Skin epidermis (tissue), 12 donors: Measurements from ENCODE around the gene JAM3.
A peak's percentile ranks its signal among the peaks of the same experiment; 100 is the strongest.

ENCODE experiments used
- H3K27ac ChIP-seq, 21 experiments: fragments of 200-600 bp; sonication (generic) in 11 of 21; one replicate each; pipeline ENCODE4 v1.5.0; 2020; ENCODE audit warnings: mild to moderate bottlenecking in 3 of 21, inconsistent platforms in 2 of 21, moderate library complexity in 2 of 21
- H3K4me3 ChIP-seq, 7 experiments: fragments of 200-600 bp; sonication (generic) in 2 of 7; one replicate each; pipeline ENCODE4 v1.5.0; 2020; ENCODE audit warnings: inconsistent platforms in 2 of 7, mild to moderate bottlenecking in 2 of 7, moderate library complexity in 1 of 7

Gene JAM3

DNA sequence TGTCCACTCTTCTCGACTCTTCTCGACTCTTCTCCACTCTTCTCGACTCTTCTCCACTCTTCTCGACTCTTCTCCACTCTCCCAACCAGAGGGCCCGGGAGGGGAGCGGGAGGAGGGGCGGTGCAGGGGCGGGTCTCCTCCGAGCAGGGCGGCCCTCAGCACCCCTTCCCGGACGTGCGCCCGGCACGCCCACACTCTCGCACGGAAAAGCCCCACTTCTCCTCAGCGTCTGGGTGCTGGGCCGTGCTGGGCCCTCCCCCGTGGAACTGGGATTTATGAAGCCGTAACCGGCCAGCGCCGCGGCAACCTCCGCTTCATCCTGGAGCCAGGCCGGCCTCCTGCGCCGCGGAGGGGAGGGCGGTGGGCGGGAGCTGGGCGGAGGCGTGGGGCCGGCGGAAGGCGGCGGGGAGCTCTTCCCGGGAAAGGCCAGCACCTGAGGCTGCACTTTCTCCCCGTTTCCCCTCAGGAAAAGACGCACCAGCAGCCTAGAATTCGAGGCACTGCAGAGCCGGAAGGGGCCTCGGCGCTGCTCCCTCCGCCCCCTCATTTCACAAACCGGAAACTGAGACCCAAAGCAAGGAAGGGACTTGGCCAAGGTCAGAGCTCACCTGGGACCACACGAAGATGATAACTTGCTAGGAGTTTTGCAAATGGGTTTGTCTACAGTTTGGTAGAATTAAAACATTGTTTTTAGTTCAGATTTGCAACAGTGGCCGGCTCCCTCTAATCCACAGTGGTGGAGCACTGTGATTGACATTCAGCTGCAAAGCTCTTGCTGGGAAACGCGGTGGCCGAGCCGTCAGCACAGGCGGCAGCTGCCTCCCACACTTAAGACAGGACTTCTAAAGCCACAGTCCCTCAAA lies 31.6 kb upstream of the JAM3 start:
- Histone ChIP-seq H3K4me3 (peak overlapping the region; percentile 50 to 59 (median 52)), H3K27ac (peak overlapping the region; percentile 55 to 95 (median 88))

DNA sequence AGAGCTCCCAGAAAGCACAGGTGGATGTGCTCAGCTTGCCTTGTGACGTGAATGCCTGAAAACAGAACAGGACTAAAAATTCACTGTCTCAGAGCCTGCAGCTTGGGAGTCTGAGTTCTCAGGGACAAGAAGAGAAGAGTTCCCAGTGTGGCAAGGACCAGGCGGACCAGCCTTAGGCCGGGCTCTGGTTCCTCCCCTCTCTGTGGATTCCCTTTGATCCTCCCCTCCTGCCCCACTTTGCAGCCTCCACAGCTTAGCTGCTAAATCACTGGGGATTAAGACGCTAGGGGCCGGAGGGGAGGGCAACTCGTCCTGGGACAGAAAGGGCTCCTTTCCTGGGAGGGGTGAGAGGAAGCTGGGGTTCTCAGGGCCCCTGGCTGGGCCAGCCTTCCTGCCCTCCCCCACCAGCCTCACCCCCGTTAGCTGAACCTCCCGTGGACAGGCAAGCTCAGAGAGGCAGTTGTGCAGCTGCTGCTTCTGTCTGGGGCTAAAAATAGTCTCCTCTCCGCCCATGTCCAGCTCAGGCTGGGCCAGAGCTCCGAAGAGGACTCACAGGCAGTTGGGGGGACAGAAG lies 29.9 kb upstream of the JAM3 start:
- H3K27ac ChIP-seq: peak overlapping the region in 4 of 21 experiments; percentile 3 to 34 (median 20)
- no peak overlapping the region for H3K4me3 ChIP-seq

DNA sequence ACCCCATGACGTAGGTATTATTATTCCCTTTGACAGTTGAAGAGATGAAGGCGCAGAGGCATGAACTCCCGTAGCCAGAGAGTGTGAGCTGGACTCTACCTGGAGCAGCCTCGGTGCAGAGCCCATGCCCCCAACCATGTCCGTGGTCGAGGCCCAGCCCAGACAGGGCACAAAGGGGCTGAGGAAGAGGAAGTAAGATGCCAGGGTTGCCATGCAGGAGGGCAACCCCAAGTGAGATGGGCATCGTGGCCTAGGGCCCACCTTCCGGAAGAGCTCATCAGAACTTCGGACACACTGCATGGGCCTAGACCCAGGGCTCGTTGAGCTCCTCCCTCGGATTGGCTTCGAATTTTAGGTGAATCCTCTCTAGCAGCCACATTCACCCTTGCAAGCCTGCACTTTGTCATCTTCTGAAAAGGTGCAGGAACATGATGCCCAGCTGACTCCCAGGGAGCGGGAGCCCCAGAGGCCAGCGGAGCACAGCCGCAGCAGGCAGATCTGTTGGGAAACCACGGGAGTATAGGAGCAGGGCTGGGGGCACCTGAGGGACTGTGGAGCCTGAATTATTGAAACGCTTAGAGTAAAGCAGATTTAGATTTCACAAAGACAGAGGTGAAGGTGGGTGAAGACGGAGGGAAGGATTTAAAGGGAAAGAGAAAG lies 29.0 kb upstream of the JAM3 start:
- H3K4me3 ChIP-seq: no peak overlapping the region
- peak overlapping the region in 2 of 21 experiments; percentile 28 to 34 for H3K27ac ChIP-seq

DNA sequence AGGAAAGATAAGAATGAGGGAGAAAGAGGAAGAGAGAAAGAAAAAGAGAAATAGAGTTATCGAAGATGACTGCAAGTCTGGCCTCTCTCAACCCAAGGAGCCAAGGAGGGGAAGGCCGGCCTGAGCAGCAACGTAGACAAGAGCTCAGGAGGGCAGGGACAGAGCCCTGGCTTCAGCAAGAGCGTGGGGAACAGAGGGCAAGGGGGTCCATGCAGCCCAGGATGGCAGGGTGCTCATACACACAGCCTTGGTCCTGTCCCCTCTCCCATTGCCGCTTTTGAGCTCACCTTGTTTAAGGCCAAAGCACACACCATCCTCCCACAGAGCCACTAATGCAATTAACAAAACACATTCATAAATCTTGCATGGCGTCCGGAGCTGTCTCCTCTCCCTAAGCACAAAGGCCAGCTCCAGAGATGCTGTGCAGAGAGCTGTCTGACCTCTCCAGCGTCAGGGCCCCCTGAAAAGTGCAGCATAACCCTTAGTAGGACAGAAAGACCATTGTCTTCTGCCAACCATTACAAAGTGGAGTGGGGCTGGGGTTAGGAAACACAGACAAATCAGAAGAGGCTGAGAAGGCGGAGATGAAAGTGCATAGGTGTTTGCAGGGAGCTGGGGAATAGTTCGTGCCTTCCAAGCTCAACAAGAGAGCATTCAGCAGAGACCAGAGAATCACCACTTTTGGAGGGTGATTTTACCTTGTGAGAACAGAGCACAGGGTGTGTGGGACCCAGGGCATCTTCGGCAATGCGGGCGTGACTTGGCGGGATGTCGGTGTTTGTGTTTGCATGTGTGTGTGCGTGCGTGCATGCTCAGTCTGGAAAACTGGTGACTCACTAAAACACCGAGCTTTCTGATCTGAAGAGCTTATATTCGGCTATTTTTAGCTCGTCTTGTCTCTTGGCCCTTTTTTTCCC lies 28.2 kb upstream of the JAM3 start:
- Histone ChIP-seq H3K27ac (peak overlapping the region in 6 of 21 experiments; percentile 10 to 64 (median 56)), H3K4me3 (no peak overlapping the region)

DNA sequence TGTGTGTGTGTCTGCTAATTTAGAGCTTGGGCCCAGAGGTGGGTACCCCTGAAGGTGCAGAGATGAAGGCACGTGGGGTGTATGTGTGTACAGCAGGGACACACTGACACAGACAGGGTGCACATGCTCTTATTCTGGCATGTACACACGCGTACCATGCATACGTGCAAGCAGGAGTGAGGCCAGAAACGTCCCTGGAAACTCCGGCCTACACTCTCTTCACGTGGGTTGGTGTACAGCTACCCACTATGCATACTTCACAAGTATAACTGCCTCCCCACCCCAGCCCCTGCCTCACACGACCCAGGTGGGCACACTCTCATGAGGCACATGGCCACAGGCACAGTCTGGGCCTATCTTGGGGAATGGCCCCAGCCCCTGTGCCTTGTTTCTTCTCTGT lies 27.5 kb upstream of the JAM3 start:
- H3K27ac ChIP-seq: peak overlapping the region in 12 of 21 experiments; percentile 10 to 83 (median 58)
- H3K4me3 ChIP-seq: no peak overlapping the region

DNA sequence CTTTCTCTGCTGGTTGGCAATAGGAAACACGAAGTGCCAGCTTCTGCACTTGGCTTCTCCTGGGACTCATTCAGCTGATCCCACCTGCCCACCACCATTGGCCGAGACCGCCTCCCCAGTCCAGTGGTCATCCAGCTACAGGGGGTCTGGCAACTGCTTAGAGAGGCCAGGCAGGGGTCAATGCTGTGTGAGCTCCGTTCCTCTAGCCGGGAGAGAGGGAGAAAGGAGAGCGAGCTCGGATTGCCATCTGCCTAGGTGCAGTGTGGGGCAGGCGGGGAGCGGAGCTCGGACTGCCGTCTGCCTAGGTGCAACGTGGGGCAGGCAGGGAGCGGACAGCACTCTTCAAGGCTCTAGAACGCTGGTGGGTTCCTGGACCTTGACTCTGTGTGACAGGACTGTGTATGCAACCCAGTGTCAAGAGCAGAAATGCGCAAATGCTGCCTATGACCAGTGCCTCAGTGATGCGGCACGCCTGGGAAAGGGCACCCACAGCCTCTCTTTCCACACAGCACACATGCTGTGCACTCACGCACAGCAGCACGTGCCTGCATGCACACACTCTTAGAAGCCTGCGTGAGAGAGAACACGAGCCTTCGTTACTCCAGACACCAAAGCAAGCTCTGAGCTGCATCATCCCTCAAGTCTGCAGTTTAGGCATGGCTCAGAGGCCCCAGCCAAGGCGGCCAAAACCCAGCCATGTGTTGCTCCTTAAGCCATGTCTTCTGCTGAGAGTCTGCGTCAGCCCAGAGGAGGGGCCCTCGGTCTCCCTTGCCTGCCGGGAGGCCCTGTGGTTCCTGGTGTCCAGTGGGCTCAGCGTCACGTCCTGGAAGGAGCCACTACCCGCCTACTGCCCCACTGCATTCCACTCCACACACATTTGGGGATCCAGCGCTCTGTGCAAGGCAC lies 26.8 kb upstream of the JAM3 start:
- H3K4me3 ChIP-seq: no peak overlapping the region
- H3K27ac ChIP-seq: peak overlapping the region in 12 of 21 experiments; percentile 10 to 83 (median 58)

DNA sequence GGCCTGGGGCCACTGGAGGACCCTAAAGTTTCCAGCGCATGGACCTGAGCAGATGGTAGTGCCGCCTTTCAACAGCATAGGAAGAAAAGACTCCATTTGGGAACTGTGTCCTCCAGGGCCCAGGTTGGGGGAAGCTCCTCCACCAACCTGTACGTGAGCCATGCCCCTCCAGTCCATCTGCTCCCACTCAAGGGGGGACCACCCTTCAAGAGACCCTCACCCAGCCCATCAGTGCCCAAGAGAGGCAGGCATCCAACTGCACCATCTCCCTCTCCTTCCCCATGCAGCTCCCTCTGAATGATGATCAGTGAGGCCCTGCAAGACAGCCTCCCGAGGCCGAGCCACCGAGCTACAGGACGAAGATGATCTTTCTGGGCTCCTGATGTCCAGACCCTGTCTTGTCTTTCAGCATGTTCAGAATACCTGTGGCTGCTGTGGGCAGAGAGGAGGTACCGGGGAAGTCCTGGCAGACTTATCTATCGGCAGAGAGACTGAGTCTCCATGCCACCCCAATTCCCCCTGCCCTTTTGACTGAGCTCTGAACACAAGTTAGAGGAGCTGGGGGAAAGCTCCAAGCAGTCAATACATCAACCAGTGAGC lies 25.0 kb upstream of the JAM3 start:
- no peak overlapping the region for H3K4me3 ChIP-seq
- peak overlapping the region in 1 of 21 experiments; percentile 7 for H3K27ac ChIP-seq

DNA sequence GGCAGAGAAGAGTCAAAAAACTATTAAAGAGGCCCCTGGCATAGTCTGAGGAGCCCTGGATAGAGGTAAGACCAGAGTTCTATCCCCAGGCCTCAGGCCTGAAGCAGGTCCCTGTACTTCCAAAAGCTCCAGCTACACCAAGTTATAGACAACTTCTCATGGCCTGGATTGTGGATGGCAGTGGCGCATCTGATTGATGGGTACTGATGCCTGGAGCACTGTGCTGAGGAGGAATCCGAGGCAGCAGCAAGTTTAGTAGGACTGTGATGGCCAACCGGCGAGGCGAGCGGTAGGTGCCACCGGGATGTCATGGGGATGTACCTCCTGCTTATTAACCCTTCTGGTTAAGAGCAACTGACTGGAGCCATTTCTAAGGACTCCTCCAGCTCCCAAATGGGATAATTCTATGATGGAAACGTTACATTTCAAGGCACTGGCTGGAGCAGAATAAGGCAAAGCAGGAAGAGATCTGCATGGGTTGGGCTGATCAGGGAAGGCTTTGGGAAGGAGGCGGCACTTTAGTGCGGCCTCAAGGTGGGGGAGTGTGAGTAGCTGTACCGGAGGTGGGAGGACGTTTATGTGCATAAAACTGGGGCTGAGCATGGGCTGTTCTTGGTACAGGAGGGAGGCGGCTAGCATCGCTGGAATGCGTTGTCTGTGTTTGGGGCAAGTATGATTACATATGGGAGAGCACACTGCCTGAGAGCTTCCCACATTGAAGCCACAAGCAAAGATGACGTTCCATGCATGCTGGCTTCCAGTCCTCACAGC lies 24.2 kb upstream of the JAM3 start:
- no peak overlapping the region for H3K27ac ChIP-seq
- H3K4me3 ChIP-seq: no peak overlapping the region

DNA sequence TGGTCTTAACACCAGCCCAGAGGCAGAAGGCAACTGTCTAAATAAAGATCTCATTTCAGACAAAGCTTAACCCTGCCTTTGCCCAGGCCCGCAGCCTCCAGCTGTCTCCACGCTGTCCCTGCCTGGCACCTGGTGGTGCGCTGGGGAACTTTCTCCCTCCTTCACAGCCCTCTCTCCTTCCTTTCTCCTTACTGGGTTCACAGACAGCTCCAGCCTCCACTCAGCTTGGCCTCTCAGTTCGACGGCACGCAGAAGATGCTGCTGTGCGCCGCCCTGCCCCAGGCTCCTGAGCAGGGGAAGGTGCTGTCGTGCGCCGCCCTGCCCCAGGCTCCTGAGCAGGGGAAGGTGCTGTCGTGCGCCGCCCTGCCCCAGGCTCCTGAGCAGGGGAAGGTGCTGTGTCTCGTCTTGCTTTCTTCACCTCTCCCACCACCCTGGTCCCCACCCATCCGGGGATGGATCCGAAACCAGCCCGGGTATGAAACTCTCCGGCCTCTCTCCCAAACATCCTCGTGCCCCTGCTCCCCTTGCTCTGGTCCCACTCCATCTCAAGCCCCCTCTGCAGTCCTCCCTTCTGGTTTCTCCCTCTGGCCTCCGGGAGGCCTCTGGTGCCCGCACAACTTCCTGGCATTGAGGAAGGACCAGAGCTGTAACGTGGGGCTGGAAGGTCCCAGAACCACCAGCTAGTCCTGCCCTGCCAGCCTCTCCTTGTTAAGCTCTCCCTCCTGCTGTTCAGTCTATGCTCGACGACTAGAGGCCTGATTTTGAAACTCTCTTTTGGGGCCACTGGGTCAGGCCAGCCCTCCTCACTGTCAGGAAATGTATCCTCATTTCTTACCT lies 22.9 kb upstream of the JAM3 start:
- Histone ChIP-seq H3K4me3 (peak overlapping the region in 1 of 7 experiments; percentile 8), H3K27ac (peak overlapping the region in 7 of 21 experiments; percentile 8 to 73 (median 63))

DNA sequence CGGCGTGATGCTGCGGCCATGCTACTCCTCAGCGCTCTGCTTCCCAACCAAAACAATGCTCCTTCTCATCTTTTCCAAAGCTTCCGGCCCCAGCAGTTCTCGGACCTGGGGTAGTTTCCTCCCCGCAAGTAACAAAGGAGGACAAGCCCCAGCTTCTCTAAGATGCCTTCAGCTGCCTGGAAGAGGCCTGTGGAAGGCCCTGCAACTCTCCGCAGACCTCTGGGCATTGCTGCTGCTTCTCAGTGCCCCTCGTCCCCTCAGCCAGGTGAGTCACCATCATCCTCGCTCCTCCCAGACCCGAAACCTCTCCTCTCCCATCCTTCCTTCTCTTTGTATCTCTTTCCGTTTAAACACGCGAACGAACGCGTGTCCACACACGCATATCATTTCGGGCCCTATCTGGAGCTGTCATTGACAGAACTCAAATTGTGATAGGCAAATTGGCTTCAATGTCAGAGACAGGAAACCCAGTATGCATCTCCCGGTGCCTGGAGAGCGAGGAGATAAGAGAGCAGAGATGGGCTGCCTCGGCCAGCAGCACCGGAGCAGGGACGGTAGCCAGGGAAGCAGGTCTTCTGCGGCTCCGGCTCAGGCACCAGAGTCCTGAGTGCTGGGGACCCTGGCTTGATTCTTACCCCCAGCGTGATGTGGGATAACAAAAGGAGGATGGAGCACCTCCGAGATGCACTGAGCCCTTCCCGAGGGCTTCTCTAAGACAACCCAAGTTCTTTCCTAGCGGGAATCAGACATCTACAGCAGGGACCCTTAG lies 22.0 kb upstream of the JAM3 start:
- H3K27ac ChIP-seq: peak overlapping the region in 13 of 21 experiments; percentile 26 to 73 (median 60)
- peak overlapping the region in 1 of 7 experiments; percentile 10 for H3K4me3 ChIP-seq

DNA sequence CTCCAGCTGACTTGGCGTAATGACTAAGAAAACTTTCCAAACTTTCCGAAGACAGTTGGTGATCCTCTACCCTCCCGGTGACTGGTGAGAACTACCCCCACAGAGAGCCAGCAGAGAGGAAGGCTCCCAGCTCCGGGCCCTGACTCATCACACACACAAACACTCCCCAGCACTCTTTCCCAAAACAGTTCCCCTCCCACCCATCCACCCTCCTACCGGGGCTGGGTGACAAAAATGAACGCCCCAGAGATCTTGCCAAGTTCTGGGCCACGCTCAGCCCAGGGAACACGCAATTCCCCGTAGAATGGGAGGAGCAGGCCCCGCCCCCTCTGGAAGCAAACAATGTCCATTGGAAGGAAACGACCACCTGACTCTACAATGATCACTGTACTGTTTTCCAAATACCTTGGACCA lies 21.3 kb upstream of the JAM3 start:
- Histone ChIP-seq H3K4me3 (peak overlapping the region in 1 of 7 experiments; percentile 10), H3K27ac (peak overlapping the region in 11 of 21 experiments; percentile 26 to 73 (median 63))

DNA sequence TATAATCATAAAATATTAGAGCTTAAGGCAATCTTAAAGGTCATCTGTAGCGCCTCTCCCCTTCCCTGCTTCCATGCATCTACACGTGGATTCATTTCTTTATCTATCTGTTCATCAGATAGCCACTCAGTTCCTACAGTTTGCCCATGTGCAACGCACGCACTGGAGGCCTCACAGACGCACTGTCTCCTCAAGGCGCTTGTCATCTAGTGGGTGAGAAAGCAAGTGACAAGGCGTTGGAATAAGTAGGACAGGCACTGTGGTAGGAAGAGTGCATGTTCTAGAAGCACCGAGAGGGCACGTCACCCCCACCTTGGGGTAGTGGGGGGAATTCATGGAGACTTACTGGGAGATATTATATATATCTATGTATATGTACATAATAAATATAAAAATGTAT lies 20.8 kb upstream of the JAM3 start:
- peak overlapping the region in 2 of 21 experiments; percentile 48 to 66 for H3K27ac ChIP-seq
- H3K4me3 ChIP-seq: no peak overlapping the region

DNA sequence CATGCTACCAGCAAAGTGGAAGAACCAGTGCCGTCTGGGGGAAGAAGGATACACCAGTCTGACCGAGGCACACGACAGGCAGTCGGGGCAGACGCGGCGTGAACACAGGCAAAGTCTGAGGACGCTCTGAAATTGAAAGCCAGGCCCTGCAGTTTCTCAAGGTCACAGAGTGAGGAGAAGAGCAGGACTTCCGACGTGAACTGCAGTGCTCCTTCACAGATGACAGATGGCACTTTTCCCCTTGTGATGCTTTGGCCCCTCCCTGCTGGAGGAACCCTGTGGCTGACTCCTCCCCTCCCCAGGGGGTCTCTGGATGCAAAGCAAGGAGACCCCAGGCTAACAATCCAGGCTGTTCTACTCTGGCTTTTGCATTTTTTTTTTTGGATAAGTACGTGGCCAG lies 19.6 kb upstream of the JAM3 start:
- H3K27ac ChIP-seq: no peak overlapping the region
- H3K4me3 ChIP-seq: no peak overlapping the region

DNA sequence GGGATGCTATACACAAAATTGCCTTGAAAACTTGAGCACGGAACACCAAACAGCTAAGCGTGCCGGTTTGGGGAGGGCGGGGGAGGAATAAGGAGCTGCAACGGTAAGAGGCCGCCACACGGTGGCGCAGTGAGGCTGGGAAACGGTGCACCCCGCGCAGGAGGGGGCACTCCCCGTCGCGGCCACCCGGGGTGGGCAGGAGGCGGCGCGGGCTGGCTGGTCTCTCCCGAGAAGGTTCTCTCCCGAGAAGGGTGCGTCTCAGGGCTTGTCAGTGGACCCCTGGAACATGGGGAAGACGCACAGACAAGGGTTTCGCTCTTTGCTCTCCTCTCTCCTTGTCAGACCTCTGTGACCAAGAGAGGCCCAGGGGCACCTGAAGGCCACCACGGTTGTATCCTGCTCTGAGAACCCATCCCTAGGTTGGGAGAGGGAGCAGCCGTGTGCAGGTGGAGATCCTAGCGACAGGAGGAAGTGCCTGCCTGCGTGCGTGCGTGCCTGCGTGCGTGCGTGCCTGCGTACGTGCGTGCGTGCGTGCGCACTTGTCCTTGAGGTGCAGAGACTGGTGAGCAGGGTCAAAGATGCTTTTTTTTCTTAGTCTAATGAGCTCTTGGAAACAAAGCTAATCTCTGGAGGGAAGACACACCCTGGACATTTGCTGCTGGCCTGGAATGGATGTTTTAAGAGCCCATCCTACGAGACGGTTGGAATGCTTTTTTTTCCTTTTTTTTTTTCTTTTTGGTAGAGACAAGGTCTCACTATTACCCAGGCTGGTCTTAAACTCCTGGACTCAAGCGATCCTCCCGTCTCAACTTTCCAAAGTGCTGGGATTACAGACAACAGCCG lies 18.1 kb upstream of the JAM3 start:
- peak overlapping the region in 4 of 21 experiments; percentile 3 to 54 (median 32) for H3K27ac ChIP-seq

More for the DNA sequence above, 18.1 kb upstream of the JAM3 start:
- peak overlapping the region in 1 of 7 experiments; percentile 32 for H3K4me3 ChIP-seq
